ENCODE results near the gene FUOM. TPM values are rescaled to one million over a fixed set of nuclear protein-coding genes. Genes with fewer than 3 reads are reported as not detected.
A peak's percentile ranks its signal among the peaks of the same experiment; 100 is the strongest.

FUOM gene
- total and polyA plus RNA-seq, 10 of the 15 experiments (the other 5 are each of a cell fraction or from before 2014, with no cell fraction given): 1.8 to 41.7 (median 25.6) TPM

DNA sequence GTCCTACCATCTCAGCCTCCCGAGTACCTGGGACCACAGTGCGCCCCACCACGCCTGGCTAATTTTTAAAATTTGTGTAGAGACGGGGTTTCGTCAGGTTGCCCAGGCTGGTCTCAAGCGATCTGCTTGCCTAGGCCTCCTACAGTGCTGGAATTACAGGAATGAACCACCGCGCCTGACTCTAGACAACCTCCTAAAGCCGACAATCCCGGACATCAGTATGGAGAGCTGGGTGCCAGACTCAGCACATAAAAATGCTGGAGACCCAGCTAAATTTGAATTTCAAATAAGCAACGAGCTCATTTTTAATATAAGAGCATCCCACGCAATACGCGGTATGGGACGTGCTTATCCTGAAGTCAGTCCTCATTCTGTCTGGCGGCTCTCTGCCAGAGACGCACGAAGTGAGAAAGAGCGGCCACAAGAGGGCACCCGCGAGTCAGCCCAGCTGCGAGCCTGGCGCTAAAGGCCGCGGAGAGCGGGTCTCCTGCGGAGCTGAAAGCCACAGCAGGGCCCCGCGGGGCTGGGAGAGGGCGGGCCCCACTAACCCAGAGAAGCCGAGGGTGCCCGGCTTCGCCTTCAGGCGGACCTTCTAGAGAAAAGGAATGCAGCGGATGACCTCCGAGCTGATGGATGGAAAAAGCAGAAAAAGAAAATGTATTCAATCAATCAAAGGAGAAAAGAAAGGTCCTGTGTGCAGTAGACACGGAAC, 28.2 kb downstream of the FUOM start:
- FAIRE-seq (peak; percentile 96), ATAC-seq (peak; percentile 98), DNase-seq (ENCODE audit: low read depth, low spot score) (no peak)
- H3K9ac ChIP-seq (ENCODE audit: control insufficient read depth, insufficient read depth, low read length): no peak overlapping the region
- H3K4me3 ChIP-seq: no peak overlapping the region
- intact Hi-C loops (cut with micrococcal nuclease; ENCODE audit: unreplicated experiment): loop anchor here (1.0 to 5.0 kb wide), 3 partner anchors 63 to 279 kb away; partner anchors contain the start of gene MTG1
- H3K4me1 ChIP-seq (ENCODE audit: control insufficient read depth, insufficient read depth, low read length): no peaks in the 10 kb centered on the region
- H3K27ac ChIP-seq (ENCODE audit: control insufficient read depth, insufficient read depth): no peak overlapping the region
- in situ Hi-C loops (cut with MboI): loop anchor here (5.0 kb wide), 1 partner anchor 168 kb away; no protein-coding TSS in a partner anchor
- H3K36me3 ChIP-seq (ENCODE audit: control insufficient read depth in 2 of 2, insufficient read depth in 2 of 2, low read length in 1 of 2): no peaks in the 10 kb centered on the region
- ChIA-PET RAD21 (ENCODE audit: unreplicated experiment) (interaction anchor here (0.7 to 1.7 kb wide), 14 partner anchors 9 to 173 kb away, joined by 3 to 12 read pairs (median 4); partner anchors contain the start of genes ECHS1 and MTG1), CTCF (interaction anchor here (0.6 to 3.8 kb wide), 36 partner anchors 9 to 287 kb away, joined by 3 to 36 read pairs (median 5); partner anchors contain the start of genes ECHS1, FUOM and PRAP1), SMC1A (ENCODE audit: uncharacterized antibody, unreplicated experiment) (interaction anchor here (0.6 to 1.7 kb wide), 15 partner anchors 9 to 171 kb away, joined by 3 to 6 read pairs (median 4); no protein-coding TSS in a partner anchor), POLR2A (interaction anchor here (0.8 kb wide), 1 partner anchor 194 kb away, joined by 3 read pairs; no protein-coding TSS in a partner anchor)
- peak overlapping the region; percentile 51; the same call in 1 of the 2 replicates for H2AFZ ChIP-seq (ENCODE audit: control insufficient read depth, low read depth, low read length)
- BruUV-seq (replicated peaks): no TSS peak
- H3K9me3 ChIP-seq (replicated peaks; ENCODE audit: control insufficient read depth, insufficient read depth, low read length): no peaks in the 10 kb centered on the region
- peak overlapping the region; percentile 40 for H3K4me2 ChIP-seq (ENCODE audit: control insufficient read depth, insufficient read depth)
- H3K79me2 ChIP-seq (ENCODE audit: control insufficient read depth, insufficient read depth, low read length): no peaks in the 10 kb centered on the region
- WGBS (ENCODE audit: insufficient coverage, insufficient replicate concordance, low lambda C conversion rate, missing lambda C conversion rate): 13% methylated on average over 37 of the region's 37 CpGs
- no peaks in the 10 kb centered on the region for H4K20me1 ChIP-seq (ENCODE audit: control insufficient read depth, insufficient read depth)
- peak; percentile 69; the same call in 1 of the 2 replicates for TF ChIP-seq YY1 (IDR thresholded peaks at IDR 0.05; ENCODE audit: low read depth, low read length)
- TF ChIP-seq FOXK2 (IDR thresholded peaks at IDR 0.05): no peak
- TF ChIP-seq RAD21 (IDR thresholded peaks at IDR 0.05; ENCODE audit: insufficient read depth, low read depth, low read length): peak; percentile 92
- TF ChIP-seq, protein P1, sequence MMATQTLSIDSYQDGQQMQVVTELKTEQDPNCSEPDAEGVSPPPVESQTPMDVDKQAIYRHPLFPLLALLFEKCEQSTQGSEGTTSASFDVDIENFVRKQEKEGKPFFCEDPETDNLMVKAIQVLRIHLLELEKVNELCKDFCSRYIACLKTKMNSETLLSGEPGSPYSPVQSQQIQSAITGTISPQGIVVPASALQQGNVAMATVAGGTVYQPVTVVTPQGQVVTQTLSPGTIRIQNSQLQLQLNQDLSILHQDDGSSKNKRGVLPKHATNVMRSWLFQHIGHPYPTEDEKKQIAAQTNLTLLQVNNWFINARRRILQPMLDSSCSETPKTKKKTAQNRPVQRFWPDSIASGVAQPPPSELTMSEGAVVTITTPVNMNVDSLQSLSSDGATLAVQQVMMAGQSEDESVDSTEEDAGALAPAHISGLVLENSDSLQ (IDR thresholded peaks at IDR 0.05): 0 out of 2 replicates have a peak, but pooled peaks have one; percentile 11
- TF ChIP-seq, protein P2, sequence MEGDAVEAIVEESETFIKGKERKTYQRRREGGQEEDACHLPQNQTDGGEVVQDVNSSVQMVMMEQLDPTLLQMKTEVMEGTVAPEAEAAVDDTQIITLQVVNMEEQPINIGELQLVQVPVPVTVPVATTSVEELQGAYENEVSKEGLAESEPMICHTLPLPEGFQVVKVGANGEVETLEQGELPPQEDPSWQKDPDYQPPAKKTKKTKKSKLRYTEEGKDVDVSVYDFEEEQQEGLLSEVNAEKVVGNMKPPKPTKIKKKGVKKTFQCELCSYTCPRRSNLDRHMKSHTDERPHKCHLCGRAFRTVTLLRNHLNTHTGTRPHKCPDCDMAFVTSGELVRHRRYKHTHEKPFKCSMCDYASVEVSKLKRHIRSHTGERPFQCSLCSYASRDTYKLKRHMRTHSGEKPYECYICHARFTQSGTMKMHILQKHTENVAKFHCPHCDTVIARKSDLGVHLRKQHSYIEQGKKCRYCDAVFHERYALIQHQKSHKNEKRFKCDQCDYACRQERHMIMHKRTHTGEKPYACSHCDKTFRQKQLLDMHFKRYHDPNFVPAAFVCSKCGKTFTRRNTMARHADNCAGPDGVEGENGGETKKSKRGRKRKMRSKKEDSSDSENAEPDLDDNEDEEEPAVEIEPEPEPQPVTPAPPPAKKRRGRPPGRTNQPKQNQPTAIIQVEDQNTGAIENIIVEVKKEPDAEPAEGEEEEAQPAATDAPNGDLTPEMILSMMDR (IDR thresholded peaks at IDR 0.05 in 2 of 3, conservative IDR thresholded peaks at IDR 0.05 in 1 of 3; ENCODE audit: control insufficient read depth in 2 of 3, extremely low read depth in 1 of 3, insufficient read depth in 1 of 3, low read depth in 3 of 3, low read length in 3 of 3): peak; percentile 92 to 95 (median 93)
- 0 out of 2 replicates have a peak, but pooled peaks have one; percentile 47 for TF ChIP-seq TCF3 (IDR thresholded peaks at IDR 0.05; ENCODE audit: borderline replicate concordance, insufficient read depth, low read depth, low read length)
- 0 out of 3 replicates have a peak, but pooled peaks have one; percentile 17 for TF ChIP-seq POU2F2 (IDR thresholded peaks at IDR 0.05; ENCODE audit: borderline replicate concordance, low read depth, low read length)
- TF ChIP-seq SMC3 (IDR thresholded peaks at IDR 0.05; ENCODE audit: borderline replicate concordance, low read length): peak; percentile 91
- no peak for TF ChIP-seq SRF (IDR thresholded peaks at IDR 0.05; ENCODE audit: low read depth in 2 of 2, low read length in 2 of 2)
- 0 out of 2 replicates have a peak, but pooled peaks have one; percentile 23 for TF ChIP-seq MXI1 (IDR thresholded peaks at IDR 0.05; ENCODE audit: low read depth, low read length)
- TF ChIP-seq NBN (IDR thresholded peaks at IDR 0.05): peak; percentile 36; the same call in 1 of the 2 replicates
- no peak for TF ChIP-seq WRNIP1 (IDR thresholded peaks at IDR 0.05; ENCODE audit: borderline replicate concordance, low read depth, low read length)
- 0 out of 2 replicates have a peak, but pooled peaks have one; percentile 34 for TF ChIP-seq CREB1 (IDR thresholded peaks at IDR 0.05; ENCODE audit: low read depth)
- TF ChIP-seq BHLHE40 (IDR thresholded peaks at IDR 0.05; ENCODE audit: borderline replicate concordance in 1 of 2, low read depth in 2 of 2, low read length in 1 of 2): peak; percentile 14 to 51; a peak in 2 of 4 replicates
- TF ChIP-seq, protein P3, sequence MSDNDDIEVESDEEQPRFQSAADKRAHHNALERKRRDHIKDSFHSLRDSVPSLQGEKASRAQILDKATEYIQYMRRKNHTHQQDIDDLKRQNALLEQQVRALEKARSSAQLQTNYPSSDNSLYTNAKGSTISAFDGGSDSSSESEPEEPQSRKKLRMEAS (IDR thresholded peaks at IDR 0.05; ENCODE audit: low read depth, low read length): 0 out of 2 replicates have a peak, but pooled peaks have one; percentile 25
- peak; percentile 78; the same call in 1 of the 2 replicates for TF ChIP-seq RB1 (IDR thresholded peaks at IDR 0.05; ENCODE audit: borderline replicate concordance)
- 0 out of 2 replicates have a peak, but pooled peaks have one; percentile 22 for TF ChIP-seq RFX5 (IDR thresholded peaks at IDR 0.05; ENCODE audit: low read depth, low read length)
- no peak for TF ChIP-seq ATF7 (IDR thresholded peaks at IDR 0.05; ENCODE audit: low read depth)
- no peak for TF ChIP-seq SREBF2 (IDR thresholded peaks at IDR 0.05; ENCODE audit: low read length)
- TF ChIP-seq MEF2B (IDR thresholded peaks at IDR 0.05; ENCODE audit: partially characterized antibody, poor library complexity, severe bottlenecking): no peak
- peaks cover 5 to 9% of the 10 kb centered on the region in 2 experiments for H3K27me3 ChIP-seq (replicated peaks in 1 of 2; ENCODE audit: control insufficient read depth in 2 of 2, insufficient read depth in 2 of 2, low read length in 1 of 2)
